Measurements from ENCODE around the gene DGKZ.

Gene DGKZ

DNA sequence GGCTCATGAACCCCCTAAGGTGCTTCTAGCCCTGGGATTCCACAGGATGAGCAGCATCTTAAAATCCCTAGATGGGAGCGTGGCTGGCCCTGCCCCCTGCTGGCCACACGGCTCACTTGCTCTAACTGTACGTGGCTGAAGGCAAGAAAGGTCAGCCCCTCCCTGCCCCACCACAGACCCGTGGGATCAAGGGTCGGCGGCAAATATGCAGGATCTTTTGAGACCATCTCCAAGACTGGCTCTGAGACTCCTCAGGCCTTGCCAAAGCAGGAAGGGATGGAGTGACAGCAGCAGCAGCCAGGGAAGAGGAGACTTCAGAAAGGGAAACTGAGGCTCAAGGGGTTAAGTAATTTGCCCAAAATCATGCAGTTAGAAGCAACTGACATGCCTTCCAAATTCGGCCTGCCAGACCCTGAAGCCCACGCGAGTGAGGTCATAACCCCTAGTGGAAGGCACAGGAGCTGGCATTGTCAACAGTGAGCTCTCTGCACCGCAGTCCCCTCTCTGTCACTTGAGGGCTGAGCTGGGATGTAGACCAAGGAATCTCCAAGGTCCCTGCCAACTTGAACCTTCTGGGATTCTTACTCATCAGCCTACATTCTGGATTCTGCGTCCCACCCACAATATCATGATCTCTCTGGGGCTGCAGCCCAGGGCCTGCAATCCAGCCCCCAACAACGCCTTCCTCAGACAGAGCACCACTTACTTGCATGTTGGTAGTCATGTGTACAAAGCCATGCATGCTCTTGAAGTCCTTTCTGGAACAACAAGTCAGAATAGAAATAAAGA lies 38.4 kb upstream of the DGKZ start:
- Histone ChIP-seq H2AFZ (ENCODE audit: low read depth, low read length) (no peak overlapping the region), H3K4me1 (ENCODE audit: insufficient read depth, low read length) (peaks cover 4% of the 10 kb centered on the region), H3K27me3 (ENCODE audit: insufficient read depth, low read length) (no peaks in the 10 kb centered on the region), H3K4me3 (ENCODE audit: low read length) (no peak overlapping the region), H3K36me3 (ENCODE audit: insufficient read depth, low read length) (no peaks in the 10 kb centered on the region), H3K9me3 (ENCODE audit: low read length) (no peaks in the 10 kb centered on the region)

DNA sequence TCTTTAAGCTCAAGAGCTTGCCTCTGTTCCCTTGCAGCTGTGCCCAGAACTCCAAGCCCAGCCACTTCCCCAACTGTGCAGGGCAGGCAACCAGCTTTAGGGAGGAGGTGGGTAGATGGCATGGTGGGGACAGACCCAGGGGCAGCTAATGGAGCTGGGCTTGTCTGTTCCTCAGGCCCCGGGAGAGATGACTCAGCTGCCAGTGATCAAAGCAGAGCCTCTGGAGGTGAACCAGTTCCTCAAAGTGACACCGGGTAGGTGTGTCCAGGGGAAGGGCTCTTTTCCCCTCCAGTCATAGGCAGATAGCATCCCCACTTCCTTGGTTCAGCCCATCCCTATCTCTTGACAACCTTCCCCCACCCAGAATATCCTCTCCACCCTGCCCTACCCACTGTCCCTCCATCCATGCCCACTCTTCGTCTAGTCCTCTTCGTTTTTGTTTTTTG lies 37.4 kb upstream of the DGKZ start:
- no peaks in the 10 kb centered on the region for H3K27me3 ChIP-seq (ENCODE audit: insufficient read depth, low read length)
- H3K36me3 ChIP-seq (ENCODE audit: insufficient read depth, low read length) = no peaks in the 10 kb centered on the region
- H3K4me1 ChIP-seq (ENCODE audit: insufficient read depth, low read length) = peaks cover 4% of the 10 kb centered on the region
- no peaks in the 10 kb centered on the region for H3K9me3 ChIP-seq (ENCODE audit: low read length)
- H3K4me3 ChIP-seq (ENCODE audit: low read length) = no peak overlapping the region
- no peak overlapping the region for H2AFZ ChIP-seq (ENCODE audit: low read depth, low read length)

DNA sequence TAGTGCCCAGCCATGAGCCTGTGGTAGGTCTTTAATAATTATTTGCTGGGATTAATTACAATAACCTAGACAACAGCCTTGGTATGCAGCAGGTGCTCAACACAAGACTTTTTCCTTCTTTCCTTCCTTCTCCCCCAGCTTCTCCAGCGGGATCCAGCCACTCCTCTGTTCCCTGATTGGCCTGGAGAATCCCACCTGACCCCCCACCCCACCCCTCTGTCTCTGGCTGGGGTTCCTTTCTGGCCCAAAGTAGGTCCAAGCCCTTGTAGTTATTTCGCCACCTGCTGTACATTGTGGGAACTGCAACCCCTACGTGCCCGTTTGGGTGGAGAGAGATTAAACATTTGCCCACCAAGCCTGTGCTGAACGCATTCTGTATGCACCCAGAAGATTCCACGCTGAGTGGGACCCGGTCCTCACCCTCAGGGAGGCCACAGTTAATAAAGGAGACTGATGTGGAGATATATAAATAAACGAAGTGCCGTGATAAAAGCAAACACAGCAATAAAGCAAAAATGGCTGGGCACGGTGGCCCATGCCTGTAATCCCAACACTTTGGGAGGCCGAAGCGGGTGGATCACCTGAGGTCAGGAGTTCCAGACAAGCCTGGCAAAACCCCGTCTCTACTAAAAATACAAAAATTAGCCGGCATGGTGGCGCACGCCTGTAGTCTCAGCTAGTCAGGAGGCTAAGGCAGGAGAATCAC lies 32.1 kb upstream of the DGKZ start:
- Histone ChIP-seq H3K27me3 (ENCODE audit: insufficient read depth, low read length) (no peaks in the 10 kb centered on the region), H3K36me3 (ENCODE audit: insufficient read depth, low read length) (no peaks in the 10 kb centered on the region), H3K9me3 (ENCODE audit: low read length) (no peaks in the 10 kb centered on the region), H3K4me1 (ENCODE audit: insufficient read depth, low read length) (no peaks in the 10 kb centered on the region), H2AFZ (ENCODE audit: low read depth, low read length) (no peak overlapping the region), H3K4me3 (ENCODE audit: low read length) (no peak overlapping the region)

DNA sequence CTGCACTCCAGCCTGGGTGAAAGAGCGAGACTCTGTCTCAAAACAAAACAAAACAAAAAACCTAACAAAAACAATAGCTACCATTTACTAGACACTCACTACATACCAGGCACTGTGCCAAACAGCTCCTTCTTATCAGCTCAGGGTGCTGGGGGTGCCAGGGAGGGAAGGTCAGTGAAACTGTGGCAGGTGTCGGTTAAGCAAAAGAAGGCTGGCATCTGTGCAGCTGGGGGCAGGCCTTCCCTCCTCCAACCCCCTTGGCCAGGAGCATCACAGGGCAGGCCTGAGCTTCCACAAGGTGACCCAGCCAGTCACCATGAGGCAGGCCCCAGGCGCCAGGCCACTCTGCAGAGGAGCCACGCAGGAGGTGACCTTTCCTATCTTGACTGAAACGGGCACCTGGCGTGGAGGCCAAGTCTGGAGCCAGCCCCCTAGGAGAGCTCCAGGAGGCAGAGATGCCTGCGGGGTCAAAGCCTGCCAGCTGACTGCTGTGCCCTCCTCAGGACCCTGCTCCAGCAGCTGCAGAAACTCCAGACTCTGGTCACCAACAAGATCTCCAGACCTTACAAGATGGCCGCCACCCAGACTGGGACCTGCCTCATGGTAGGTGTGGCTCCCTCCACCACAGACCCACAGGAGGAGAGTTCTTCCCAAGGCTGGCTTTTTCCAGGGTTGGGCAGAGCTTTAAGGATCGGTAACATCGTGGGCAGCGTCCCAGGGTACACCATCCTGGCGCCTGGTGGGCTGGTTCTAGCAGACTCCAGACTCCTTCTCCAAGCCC lies 31.3 kb upstream of the DGKZ start:
- Histone ChIP-seq H2AFZ (ENCODE audit: low read depth, low read length) (no peak overlapping the region), H3K27me3 (ENCODE audit: insufficient read depth, low read length) (no peaks in the 10 kb centered on the region), H3K4me3 (ENCODE audit: low read length) (no peak overlapping the region), H3K36me3 (ENCODE audit: insufficient read depth, low read length) (no peaks in the 10 kb centered on the region), H3K9me3 (ENCODE audit: low read length) (no peaks in the 10 kb centered on the region), H3K4me1 (ENCODE audit: insufficient read depth, low read length) (no peaks in the 10 kb centered on the region)

DNA sequence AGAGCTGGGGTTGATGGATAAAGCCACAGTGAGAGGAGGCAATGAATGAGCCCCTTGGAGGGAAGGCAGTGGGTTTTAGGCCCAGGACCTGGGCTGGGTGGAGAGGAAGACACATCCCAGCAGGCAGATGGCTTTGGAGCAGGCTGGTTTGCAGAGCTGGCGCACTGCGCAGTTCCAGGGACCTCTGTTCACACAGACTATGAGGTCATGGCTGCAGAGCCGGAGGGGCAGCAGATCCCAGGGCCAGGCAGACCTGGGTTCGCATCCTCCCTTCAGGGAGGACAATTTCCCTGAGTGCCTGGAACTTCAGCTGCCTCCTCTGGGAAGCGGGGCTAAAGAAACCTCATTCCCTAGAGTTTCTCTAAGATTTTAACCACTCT lies 28.2 kb upstream of the DGKZ start:
- H2AFZ ChIP-seq (ENCODE audit: low read depth, low read length) = no peak overlapping the region
- H3K9me3 ChIP-seq (ENCODE audit: low read length) = no peaks in the 10 kb centered on the region
- no peak overlapping the region for H3K4me3 ChIP-seq (ENCODE audit: low read length)
- no peaks in the 10 kb centered on the region for H3K4me1 ChIP-seq (ENCODE audit: insufficient read depth, low read length)
- H3K36me3 ChIP-seq (ENCODE audit: insufficient read depth, low read length) = no peaks in the 10 kb centered on the region
- H3K27me3 ChIP-seq (ENCODE audit: insufficient read depth, low read length) = no peaks in the 10 kb centered on the region

DNA sequence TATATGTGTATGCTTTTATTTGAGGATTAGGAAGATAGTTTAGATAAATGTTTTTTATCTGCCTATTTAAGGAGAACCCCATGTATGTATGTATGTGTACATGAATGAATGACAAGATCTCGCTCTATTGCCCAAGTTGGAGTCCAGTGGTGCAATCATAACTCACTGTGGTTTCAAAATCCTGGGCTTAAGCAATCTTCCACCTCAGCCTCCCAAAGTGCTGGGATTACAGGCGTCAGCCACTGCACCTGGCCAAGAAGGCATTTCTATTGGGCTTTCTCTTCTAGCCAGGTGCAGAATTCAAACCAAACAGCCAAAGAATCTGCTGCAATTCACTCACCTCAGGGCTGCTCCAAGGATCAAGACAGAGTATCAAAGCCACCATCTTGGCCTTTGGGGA lies 25.5 kb upstream of the DGKZ start:
- no peak overlapping the region for H3K4me3 ChIP-seq (ENCODE audit: low read length)
- H3K9me3 ChIP-seq (ENCODE audit: low read length) = no peaks in the 10 kb centered on the region
- H3K36me3 ChIP-seq (ENCODE audit: insufficient read depth, low read length) = no peaks in the 10 kb centered on the region
- H3K4me1 ChIP-seq (ENCODE audit: insufficient read depth, low read length) = no peaks in the 10 kb centered on the region
- H2AFZ ChIP-seq (ENCODE audit: low read depth, low read length) = no peak overlapping the region
- H3K27me3 ChIP-seq (ENCODE audit: insufficient read depth, low read length) = peaks cover under 1% of the 10 kb centered on the region

DNA sequence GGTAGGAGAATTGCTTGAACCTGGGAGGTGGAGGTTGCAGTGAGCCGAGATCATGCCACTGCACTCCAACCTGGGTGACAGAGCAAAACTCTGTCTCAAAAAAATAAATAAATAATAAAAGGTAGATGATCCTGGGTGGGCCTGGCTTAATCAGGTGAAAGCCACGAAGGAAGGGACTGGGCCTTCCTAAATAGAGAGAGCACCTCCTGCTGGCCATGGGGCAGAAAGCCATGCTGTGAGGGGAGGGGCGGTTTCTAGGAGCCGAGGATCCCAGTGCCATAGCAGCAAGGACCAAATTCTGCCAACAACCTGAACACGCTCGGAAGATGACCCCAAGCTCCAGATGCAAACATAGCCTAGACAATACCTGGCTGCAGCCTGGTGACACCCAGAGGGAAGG lies 24.5 kb upstream of the DGKZ start:
- Histone ChIP-seq H3K4me1 (ENCODE audit: insufficient read depth, low read length) (no peaks in the 10 kb centered on the region), H3K9me3 (ENCODE audit: low read length) (no peaks in the 10 kb centered on the region), H3K36me3 (ENCODE audit: insufficient read depth, low read length) (no peaks in the 10 kb centered on the region), H2AFZ (ENCODE audit: low read depth, low read length) (no peak overlapping the region), H3K4me3 (ENCODE audit: low read length) (no peak overlapping the region), H3K27me3 (ENCODE audit: insufficient read depth, low read length) (peaks cover 3% of the 10 kb centered on the region)

DNA sequence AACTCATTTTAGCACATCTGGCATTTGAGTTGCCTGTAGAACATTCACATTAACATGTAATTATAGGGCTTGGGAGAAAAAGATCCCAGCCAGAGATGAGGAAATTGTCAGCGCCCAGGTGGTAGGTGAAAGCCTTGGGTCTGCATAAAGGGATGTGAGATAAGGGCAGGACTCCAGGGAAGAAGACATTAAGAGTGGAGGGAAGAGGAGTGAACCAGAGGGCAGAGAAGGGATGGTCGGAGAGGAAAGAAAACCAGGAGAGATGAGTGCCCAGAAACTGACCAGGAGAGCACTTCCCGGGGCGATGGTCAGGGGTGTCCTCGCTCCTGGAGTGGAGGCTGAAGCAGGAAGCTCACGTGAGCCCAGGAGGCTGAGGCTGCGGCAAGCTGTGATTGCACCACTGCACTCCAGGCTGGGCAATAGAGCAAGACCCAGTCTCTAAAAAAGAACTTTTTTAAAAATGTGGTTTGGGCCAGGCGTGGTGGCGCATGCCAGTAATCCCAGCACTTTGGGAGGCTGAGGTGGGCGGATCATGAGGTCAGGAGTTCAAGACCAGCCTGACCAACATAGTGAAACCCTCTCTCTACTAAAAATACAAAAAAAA lies 20.3 kb upstream of the DGKZ start:
- Histone ChIP-seq H3K4me1 (ENCODE audit: insufficient read depth, low read length) (peaks cover 24% of the 10 kb centered on the region), H2AFZ (ENCODE audit: low read depth, low read length) (no peak overlapping the region), H3K27me3 (ENCODE audit: insufficient read depth, low read length) (peaks cover 21% of the 10 kb centered on the region)

DNA sequence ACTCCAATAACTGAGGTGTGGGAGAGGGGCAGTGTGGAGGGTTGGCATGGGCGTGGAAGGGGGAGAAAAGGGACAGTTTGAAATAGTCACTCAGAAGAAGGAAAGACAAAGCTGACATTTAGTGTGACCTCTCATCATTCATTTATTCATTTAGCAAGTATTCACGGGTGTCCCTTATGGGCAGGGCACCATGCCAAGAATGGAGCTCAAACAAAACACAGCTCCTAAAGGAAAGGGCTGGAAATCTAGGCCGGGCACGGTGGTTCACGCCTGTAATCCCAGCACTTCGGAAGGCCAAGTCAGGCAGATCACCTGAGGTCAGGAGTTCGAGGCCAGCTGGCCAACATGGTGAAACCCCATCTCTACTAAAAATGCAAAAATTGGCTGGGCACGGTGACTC lies 19.4 kb upstream of the DGKZ start:
- Histone ChIP-seq H3K9me3 (ENCODE audit: low read length) (no peaks in the 10 kb centered on the region), H3K36me3 (ENCODE audit: insufficient read depth, low read length) (no peaks in the 10 kb centered on the region), H2AFZ (ENCODE audit: low read depth, low read length) (no peak overlapping the region), H3K4me3 (ENCODE audit: low read length) (no peak overlapping the region), H3K27me3 (ENCODE audit: insufficient read depth, low read length) (peaks cover 30% of the 10 kb centered on the region), H3K4me1 (ENCODE audit: insufficient read depth, low read length) (peaks cover 32% of the 10 kb centered on the region)

More for the DNA sequence above, 20.3 kb upstream of the DGKZ start:
- no peaks in the 10 kb centered on the region for H3K36me3 ChIP-seq (ENCODE audit: insufficient read depth, low read length)
- no peak overlapping the region for H3K4me3 ChIP-seq (ENCODE audit: low read length)
- no peaks in the 10 kb centered on the region for H3K9me3 ChIP-seq (ENCODE audit: low read length)

DNA sequence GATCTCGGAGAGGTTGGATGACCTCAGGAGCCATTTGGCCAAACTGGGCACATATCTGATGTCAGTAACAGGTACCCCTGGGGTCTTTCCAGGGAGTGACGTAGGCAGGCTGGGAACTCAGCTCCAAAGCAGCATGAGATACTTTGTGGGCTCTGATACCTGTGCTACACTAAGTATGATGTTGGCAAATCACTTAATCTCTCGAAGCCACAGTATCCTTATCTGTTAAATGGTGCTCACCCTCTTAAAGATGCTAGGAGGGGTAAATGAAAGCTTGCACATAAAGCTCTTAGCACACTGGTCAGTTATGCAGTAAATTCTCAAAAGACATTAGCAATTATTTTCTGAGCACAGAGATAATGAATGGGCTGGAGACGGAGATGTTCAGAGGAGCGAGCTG lies 17.1 kb upstream of the DGKZ start:
- peaks cover 50% of the 10 kb centered on the region for H3K27me3 ChIP-seq (ENCODE audit: insufficient read depth, low read length)
- no peak overlapping the region for H2AFZ ChIP-seq (ENCODE audit: low read depth, low read length)
- no peaks in the 10 kb centered on the region for H3K9me3 ChIP-seq (ENCODE audit: low read length)
- H3K4me1 ChIP-seq (ENCODE audit: insufficient read depth, low read length) = peaks cover 32% of the 10 kb centered on the region
- no peaks in the 10 kb centered on the region for H3K36me3 ChIP-seq (ENCODE audit: insufficient read depth, low read length)
- no peak overlapping the region for H3K4me3 ChIP-seq (ENCODE audit: low read length)

DNA sequence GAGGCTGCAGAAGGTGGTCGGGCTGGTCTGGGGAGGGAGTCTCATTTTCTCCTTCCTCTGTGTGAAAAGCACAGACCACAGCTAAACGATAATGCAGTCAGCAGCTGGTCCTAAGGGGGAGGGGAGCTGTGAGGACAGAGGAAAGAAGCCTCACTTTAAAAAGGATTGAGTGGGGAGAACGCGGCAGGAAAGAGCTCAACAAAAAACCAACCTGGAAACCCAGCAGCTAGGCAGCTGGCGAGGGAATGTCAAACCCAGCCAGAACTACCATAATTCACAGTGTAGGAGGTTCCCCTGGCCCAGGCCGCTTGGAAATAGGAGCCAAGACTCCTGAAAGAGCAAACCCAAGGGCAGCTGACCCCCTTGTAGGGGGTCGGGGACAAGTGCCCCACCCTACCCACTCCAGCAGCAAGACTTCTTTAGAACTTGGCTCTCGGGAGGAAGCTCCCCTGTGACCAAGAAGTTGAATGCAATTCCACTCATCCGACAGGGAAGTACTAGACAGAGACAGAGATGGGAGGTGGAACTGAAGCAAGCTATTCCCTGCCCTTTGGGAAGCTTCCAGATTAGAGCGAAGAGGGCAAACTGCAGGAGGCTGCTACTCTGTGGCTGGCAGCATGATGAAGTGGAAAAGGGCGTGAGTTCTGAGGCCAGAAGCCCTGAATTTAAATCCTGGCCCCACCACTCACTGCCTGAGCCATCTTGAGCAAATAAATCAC lies 16.5 kb upstream of the DGKZ start:
- Histone ChIP-seq H3K36me3 (ENCODE audit: insufficient read depth, low read length) (no peaks in the 10 kb centered on the region), H3K4me1 (ENCODE audit: insufficient read depth, low read length) (peaks cover 36% of the 10 kb centered on the region), H2AFZ (ENCODE audit: low read depth, low read length) (no peak overlapping the region), H3K27me3 (ENCODE audit: insufficient read depth, low read length) (peaks cover 53% of the 10 kb centered on the region), H3K9me3 (ENCODE audit: low read length) (no peaks in the 10 kb centered on the region), H3K4me3 (ENCODE audit: low read length) (no peak overlapping the region)

DNA sequence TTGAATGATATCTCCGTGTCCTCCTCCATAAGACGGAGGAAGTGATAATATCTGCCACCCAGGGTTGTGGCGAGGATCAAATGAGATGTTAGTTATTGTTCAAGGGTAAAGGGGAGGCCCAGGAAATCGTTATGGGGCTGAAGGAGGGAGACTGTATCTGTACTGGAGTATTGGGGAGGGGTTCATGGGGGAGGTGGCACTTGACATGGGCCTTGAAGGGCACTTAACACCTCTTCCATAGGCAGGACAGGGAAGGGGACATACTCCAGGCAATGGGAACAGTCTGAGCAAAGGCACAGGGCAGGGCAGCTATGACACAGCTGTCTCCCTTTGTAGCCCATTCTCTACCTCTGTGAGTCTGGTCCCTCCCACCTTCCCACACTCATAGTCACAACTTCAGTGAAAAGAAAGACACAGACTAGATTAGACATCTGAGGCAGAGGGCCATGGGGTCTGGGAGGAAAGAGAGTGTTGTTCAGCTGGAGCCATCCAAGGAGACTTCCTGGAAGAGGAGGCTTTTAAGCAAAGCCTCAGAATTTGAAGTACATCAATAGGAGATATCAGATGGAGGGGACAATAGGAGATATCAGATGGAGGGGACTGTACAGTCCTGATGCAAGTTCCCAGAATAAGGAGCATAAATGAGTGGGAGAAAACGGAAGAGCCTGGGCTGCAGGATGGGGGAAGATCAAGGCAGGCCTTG lies 15.8 kb upstream of the DGKZ start:
- Histone ChIP-seq H3K36me3 (ENCODE audit: insufficient read depth, low read length) (no peaks in the 10 kb centered on the region), H3K27me3 (ENCODE audit: insufficient read depth, low read length) (peaks cover 53% of the 10 kb centered on the region), H3K9me3 (ENCODE audit: low read length) (no peaks in the 10 kb centered on the region), H3K4me3 (ENCODE audit: low read length) (no peak overlapping the region), H3K4me1 (ENCODE audit: insufficient read depth, low read length) (peaks cover 38% of the 10 kb centered on the region), H2AFZ (ENCODE audit: low read depth, low read length) (no peak overlapping the region)

Data from neuron (in vitro differentiated cells).